Measurements from ENCODE around the gene MATCAP1. TPM values are rescaled to one million over a fixed set of nuclear protein-coding genes. Genes with fewer than 3 reads are reported as not detected.

MATCAP1 gene
- total and polyA plus RNA-seq, 2 of the 13 experiments (the other 11 are each of a cell fraction or from before 2014, with no cell fraction given): 11.2 to 24.5 TPM

GRCh38 chr16:67226804-67227566, 43.2 kb upstream of the MATCAP1 start, which contains the start of gene TMEM208 (continued):
- TF ChIP-seq DBP (CRISPR knock-in tag; IDR thresholded peaks at IDR 0.05; ENCODE audit: not compliant biosample characterization) (no peak), EZH2 (conservative IDR thresholded peaks at IDR 0.05; ENCODE audit: low read depth, low read length) (no peak), ZNF549 (CRISPR knock-in tag; IDR thresholded peaks at IDR 0.05) (peak; percentile 74; the same call in 1 of the 2 replicates), BCLAF1 (IDR thresholded peaks at IDR 0.05) (no peak), LBX2 (CRISPR knock-in tag; IDR thresholded peaks at IDR 0.05; ENCODE audit: borderline replicate concordance) (peak; percentile 18; the same call in 1 of the 2 replicates), ZNF784 (CRISPR knock-in tag; IDR thresholded peaks at IDR 0.05; ENCODE audit: borderline replicate concordance) (no peak; the same call in 1 of the 2 replicates), TARDBP (CRISPR knock-in tag; IDR thresholded peaks at IDR 0.05) (peak; percentile 96), SIN3B (IDR thresholded peaks at IDR 0.05; ENCODE audit: low read length) (peak; percentile 99), NFATC3 (CRISPR knock-in tag; IDR thresholded peaks at IDR 0.05) (no peak), NR2F1 (CRISPR knock-in tag; IDR thresholded peaks at IDR 0.05) (0 out of 4 replicates have a peak, but pooled peaks of 1 of the 2 experiments have one; percentile 12), ZNF460 (CRISPR knock-in tag; IDR thresholded peaks at IDR 0.05; ENCODE audit: borderline replicate concordance) (no peak; the same call in 1 of the 2 replicates), SP5 (CRISPR knock-in tag; IDR thresholded peaks at IDR 0.05; ENCODE audit: borderline replicate concordance, low read depth) (peak; percentile 95), MIER2 (CRISPR knock-in tag; IDR thresholded peaks at IDR 0.05) (peak; percentile 74), TFDP1 (CRISPR knock-in tag; IDR thresholded peaks at IDR 0.05; ENCODE audit: borderline replicate concordance) (peak; percentile 51), ZNF224 (CRISPR knock-in tag; IDR thresholded peaks at IDR 0.05) (0 out of 2 replicates have a peak, but pooled peaks have one; percentile 73), MBNL3 (CRISPR knock-in tag; conservative IDR thresholded peaks at IDR 0.05) (no peak), FOXK2 (IDR thresholded peaks at IDR 0.05) (0 out of 2 replicates have a peak, but pooled peaks have one; percentile 60), RBAK (CRISPR knock-in tag; IDR thresholded peaks at IDR 0.05) (no peak), ZNF331 (CRISPR knock-in tag; IDR thresholded peaks at IDR 0.05) (peak; percentile 92), TBP (CRISPR knock-in tag; IDR thresholded peaks at IDR 0.05) (0 out of 2 replicates have a peak, but pooled peaks have one; percentile 86), HNF4G (IDR thresholded peaks at IDR 0.05; ENCODE audit: borderline replicate concordance, low read depth, low read length) (no peak), HNF4G (CRISPR knock-in tag; IDR thresholded peaks at IDR 0.05; ENCODE audit: borderline replicate concordance, low read depth) (peak; percentile 71; the same call in 1 of the 2 replicates), HCFC1 (IDR thresholded peaks at IDR 0.05; ENCODE audit: low read depth, low read length) (peak; percentile 100), RAD21 (CRISPR knock-in tag; IDR thresholded peaks at IDR 0.05) (peak; percentile 45), ZNF878 (CRISPR knock-in tag; IDR thresholded peaks at IDR 0.05) (no peak)

Data from HepG2 (cell line).